Adrenal gland (tissue), 12 donors: ENCODE results near the gene TSPAN18. TPM values are rescaled to one million over a fixed set of nuclear protein-coding genes. Genes with fewer than 3 reads are reported as not detected.

Source experiments
- DNase-seq, 7 donors: peaks; one replicate each; pipeline ENCODE4 v3.0.0-alpha.2; 2019 to 2020
- H3K27ac ChIP-seq, 5 donors: fragments of 200-600 bp; sonication (generic) in 4 of 5; 1 replicate in 3 of 5; 2 replicates in 2 of 5; pipeline versions ENCODE4 v1.5.1 to v1.8.0; 2016 to 2020; ENCODE audit warnings: mild to moderate bottlenecking in 1 of 5
- H3K27me3 ChIP-seq: fragments of 200-600 bp; 2 replicates; pipeline ENCODE4 v1.8.0; 2021
- H3K36me3 ChIP-seq, 2 donors: fragments of 200-600 bp; replicated peaks in 1 of 2; 1 replicate in 1 of 2; 2 replicates in 1 of 2; pipeline versions ENCODE4 v1.5.1 to v1.8.0; 2018 to 2022
- H3K4me1 ChIP-seq, 2 donors: fragments of 200-600 bp; replicated peaks in 1 of 2; 1 replicate in 1 of 2; 2 replicates in 1 of 2; pipeline versions ENCODE4 v1.5.1 to v1.8.0; 2018 to 2021
- H3K4me3 ChIP-seq, 4 donors: fragments of 200-600 bp; sonication (generic) in 3 of 4; one replicate each; pipeline ENCODE4 v1.5.1; 2016 to 2018
- H3K9me3 ChIP-seq, 3 donors: fragments of 200-600 bp; sonication (generic) in 1 of 3; replicated peaks in 1 of 3; 1 replicate in 2 of 3; 2 replicates in 1 of 3; pipeline versions ENCODE4 v1.5.1 to v1.8.0; 2016 to 2021
- POLR2A ChIP-seq, 2 donors: fragments of 450-650 bp; IDR thresholded peaks; one replicate each; pipeline ENCODE4 v1.6.1; 2017; ENCODE audit warnings: antibody characterized with exemption in 2 of 2, mild to moderate bottlenecking in 2 of 2, moderate library complexity in 1 of 2
- whole genome bisulfite sequencing, 4 donors: extraction: QIAGEN DNeasy Blood & Tissue Kit in 2 of 4; methylation state at CpG; one replicate each; pipeline versions ENCODE4 v1.1.5 to v1.1.7; 2013 to 2017; 5-methylcytosine and 5-hydroxymethylcytosine counted together
- intact Hi-C, 2 donors: fragments of 100-400 bp; cut with DNase I; formaldehyde crosslinking; loops; one replicate each; pipeline versions ENCODE4 v1.14.1 to v1.15.0; 2022 to 2023
- polyA plus RNA-seq, 3 donors: library from polyadenylated mRNA; stranded (reverse); fragments of 200-250 nt in 2 of 3; fragments of 350-450 nt in 1 of 3; fragmentation: Illumina TruSeq in 1 of 3; extraction: RNeasy Lipid Tissue Mini Kit (QIAGEN cat#74804) in 1 of 3; gene quantifications; one replicate each; pipeline ENCODE4 v1.2.3, GENCODE V29; 2013 to 2014
- total RNA-seq, 9 donors: library from RNA; depleted of rRNA in 4 of 9; stranded (reverse); fragments of >200 nt in 4 of 9; fragments of 120-200 nt in 1 of 9; fragmentation: NEBNext Ultra II Directional in 1 of 9; extraction: Animal tissue kit (Norgen Biotek cat#: 25700) in 1 of 9; gene quantifications; one replicate each; pipeline versions ENCODE4 v1.1.0 to v1.2.4, GENCODE V29; 2013 to 2023
- TF ChIP-seq, protein P1 (sequence below), 6 experiments: fragments of 450-650 bp in 4 of 6; fragments of 200-600 bp in 2 of 6; sonication (generic) in 1 of 6; IDR thresholded peaks; 1 replicate in 5 of 6; 2 replicates in 1 of 6; pipeline versions ENCODE4 v1.5.1 to v1.8.0; 2016 to 2021; ENCODE audit warnings: antibody characterized with exemption in 6 of 6, mild to moderate bottlenecking in 2 of 6, moderate library complexity in 1 of 6
- donor health status: healthy with polysubstance abuse.
- donor health status: Bipolar disorder and iron deficiency.
- donor health status: DM: yes; HTN: yes; CAD: no.
- donor health status: DM: no; HTN: no; CAD: no.
- donor health status: DM: no; HTN: no; CAD: no.
- donor health status: DM: yes; HTN: yes; CAD: no.

Gene TSPAN18
- total and polyA plus RNA-seq, 12 donors, result 24.5 to 168 (median 58.4) TPM

DNA sequence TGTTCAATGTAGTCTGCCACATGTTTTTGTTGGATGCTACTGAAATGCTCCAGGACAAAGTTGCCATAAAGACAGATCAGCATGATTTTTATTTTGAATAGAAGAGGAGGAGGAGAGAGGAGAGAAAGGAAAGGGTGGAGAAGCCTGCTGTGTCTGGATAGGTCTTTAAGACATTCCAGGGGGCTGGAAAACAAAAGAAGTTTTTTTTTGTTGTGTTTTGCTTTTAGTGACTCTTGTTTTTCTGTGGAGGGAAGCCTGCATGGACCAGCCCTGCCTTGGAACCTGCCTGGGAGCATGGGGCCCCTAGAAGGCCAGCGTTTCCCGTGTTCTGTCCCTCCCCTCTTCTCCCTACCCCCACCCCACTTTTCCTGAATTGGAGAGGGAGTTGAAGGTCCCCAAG lies 2.3 kb downstream of the TSPAN18 start:
- 31 to 54% (median 36%) methylated on average over 2 of the region's 2 CpGs for WGBS, 4 donors
- intact Hi-C loops, result loop anchor here (5.0 to 10.0 kb wide), 6 partner anchors 43 to 183 kb away; partner anchors contain the start of gene CD82 (in 1 of the 2)
- peak overlapping the region; percentile 67 to 96 (median 81) for H3K27ac ChIP-seq
- no peaks in the 10 kb centered on the region for H3K9me3 ChIP-seq
- H3K27me3 ChIP-seq, result no peaks in the 10 kb centered on the region
- TF ChIP-seq POLR2A (IDR thresholded peaks at IDR 0.05), result no peak
- TF ChIP-seq, protein P1, sequence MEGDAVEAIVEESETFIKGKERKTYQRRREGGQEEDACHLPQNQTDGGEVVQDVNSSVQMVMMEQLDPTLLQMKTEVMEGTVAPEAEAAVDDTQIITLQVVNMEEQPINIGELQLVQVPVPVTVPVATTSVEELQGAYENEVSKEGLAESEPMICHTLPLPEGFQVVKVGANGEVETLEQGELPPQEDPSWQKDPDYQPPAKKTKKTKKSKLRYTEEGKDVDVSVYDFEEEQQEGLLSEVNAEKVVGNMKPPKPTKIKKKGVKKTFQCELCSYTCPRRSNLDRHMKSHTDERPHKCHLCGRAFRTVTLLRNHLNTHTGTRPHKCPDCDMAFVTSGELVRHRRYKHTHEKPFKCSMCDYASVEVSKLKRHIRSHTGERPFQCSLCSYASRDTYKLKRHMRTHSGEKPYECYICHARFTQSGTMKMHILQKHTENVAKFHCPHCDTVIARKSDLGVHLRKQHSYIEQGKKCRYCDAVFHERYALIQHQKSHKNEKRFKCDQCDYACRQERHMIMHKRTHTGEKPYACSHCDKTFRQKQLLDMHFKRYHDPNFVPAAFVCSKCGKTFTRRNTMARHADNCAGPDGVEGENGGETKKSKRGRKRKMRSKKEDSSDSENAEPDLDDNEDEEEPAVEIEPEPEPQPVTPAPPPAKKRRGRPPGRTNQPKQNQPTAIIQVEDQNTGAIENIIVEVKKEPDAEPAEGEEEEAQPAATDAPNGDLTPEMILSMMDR (IDR thresholded peaks at IDR 0.05), result no peak
- DNase-seq, result no peak
- peaks cover 47 to 58% of the 10 kb centered on the region in 2 donors for H3K4me1 ChIP-seq
- no peaks in the 10 kb centered on the region for H3K36me3 ChIP-seq
- peak overlapping the region in 1 of 4 donors; percentile 20 for H3K4me3 ChIP-seq

DNA sequence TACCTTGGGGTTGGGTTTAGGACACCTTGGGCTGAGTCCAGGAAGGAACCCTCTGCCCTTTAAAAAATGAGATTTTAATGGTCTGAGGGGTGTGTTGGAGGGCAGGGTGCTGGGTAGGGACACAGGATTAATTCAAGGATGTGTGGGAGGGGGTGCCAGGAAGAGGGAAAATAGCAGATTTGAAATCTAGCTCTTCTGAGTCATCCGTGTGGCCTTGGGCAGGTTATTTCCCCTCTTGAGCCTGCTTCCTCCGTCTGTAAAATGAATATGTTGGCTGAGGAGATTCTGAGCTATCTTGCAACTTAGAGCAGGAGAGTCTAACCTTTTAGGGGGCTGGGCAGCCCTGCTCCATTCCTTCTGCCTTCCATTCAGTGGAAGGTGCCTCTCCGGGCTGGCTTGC lies 3.0 kb downstream of the TSPAN18 start:
- Histone ChIP-seq H3K9me3 (no peaks in the 10 kb centered on the region), H3K36me3 (no peaks in the 10 kb centered on the region), H3K27ac (peak overlapping the region; percentile 67 to 96 (median 81)), H3K27me3 (no peaks in the 10 kb centered on the region), H3K4me1 (peaks cover 47 to 60% of the 10 kb centered on the region in 2 donors), H3K4me3 (no peak overlapping the region)
- intact Hi-C loops, result loop anchor here (5.0 to 10.0 kb wide), 6 partner anchors 43 to 183 kb away; partner anchors contain the start of gene CD82 (in 1 of the 2)
- 20 to 44% (median 39%) methylated on average over 2 to 3 of the region's 3 CpGs for WGBS, 4 donors
- TF ChIP-seq, protein P1 (IDR thresholded peaks at IDR 0.05), result no peak
- TF ChIP-seq POLR2A (IDR thresholded peaks at IDR 0.05), result peak in 1 of 2 donors; percentile 59
- DNase-seq, result peak; percentile 62 to 80 (median 69)

DNA sequence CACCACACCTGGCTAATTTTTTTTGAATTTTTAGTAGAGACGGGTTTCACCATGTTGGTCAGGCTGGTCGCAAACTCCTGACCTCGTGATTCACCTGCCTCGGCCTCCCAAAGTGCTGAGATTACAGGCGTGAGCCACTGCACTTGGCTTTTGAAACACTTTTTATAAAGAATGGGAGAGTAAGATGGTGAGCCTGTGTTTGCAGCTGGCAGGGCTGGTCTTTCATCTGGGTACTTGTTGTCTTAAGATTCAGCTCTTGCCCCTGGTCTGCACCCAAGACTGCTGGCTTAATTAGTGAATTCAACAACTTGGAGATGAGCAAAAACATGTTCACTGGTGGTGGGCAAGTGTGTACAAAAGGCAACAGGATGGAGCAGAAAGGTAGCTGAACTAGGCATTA lies 4.0 kb downstream of the TSPAN18 start:
- peak overlapping the region; percentile 75 to 97 (median 91) for H3K27ac ChIP-seq

DNA sequence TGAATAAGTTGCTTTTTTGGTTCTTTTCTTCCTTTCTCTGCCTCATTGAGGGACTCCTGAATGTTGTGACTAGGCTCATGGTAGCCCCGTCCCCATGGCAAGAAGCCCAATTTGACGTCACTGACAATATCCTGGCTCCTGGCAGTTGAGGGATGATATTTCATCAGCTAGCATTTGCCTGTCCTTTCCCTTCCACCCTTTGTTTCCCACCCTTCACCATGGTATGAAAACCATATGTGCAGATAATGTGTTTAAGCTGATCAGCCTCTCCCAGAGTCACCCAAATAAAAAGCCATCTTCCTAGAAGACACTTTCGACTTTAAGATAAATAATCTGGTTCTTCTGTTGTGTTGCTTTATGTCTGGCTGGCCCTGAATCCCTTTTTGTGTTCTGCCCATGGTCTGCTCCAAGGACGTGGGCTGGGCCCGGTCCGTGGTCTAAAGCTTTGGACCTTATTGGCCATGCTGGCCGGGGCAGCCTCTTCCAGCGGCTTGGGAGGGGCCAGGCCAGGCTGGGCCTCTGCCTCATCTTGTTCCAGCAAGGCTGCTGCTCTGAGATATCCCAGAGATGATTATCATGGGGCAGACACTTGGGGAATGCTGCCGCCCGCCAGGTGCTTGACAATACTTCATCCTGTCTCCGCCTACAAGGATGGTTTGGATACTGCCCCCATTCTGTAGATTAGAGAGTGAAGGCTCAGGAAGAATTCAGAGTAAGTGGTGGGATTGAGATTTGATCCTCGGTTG lies 5.1 kb downstream of the TSPAN18 start:
- 29 to 44% (median 36%) methylated on average over 7 to 12 of the region's 12 CpGs for WGBS, 4 donors
- DNase-seq, result peak; percentile 62 to 88 (median 79)
- Histone ChIP-seq H3K9me3 (no peaks in the 10 kb centered on the region), H3K27ac (peak overlapping the region; percentile 75 to 97 (median 91)), H3K4me1 (peaks cover 42 to 62% of the 10 kb centered on the region in 2 donors), H3K36me3 (no peaks in the 10 kb centered on the region), H3K4me3 (no peak overlapping the region), H3K27me3 (no peaks in the 10 kb centered on the region)
- intact Hi-C loops, result no loop called here
- peak in 1 of 2 donors; percentile 33 for TF ChIP-seq POLR2A (IDR thresholded peaks at IDR 0.05)
- TF ChIP-seq, protein P1 (IDR thresholded peaks at IDR 0.05), result no peak

More for the DNA sequence above, 4.0 kb downstream of the TSPAN18 start:
- no peaks in the 10 kb centered on the region for H3K27me3 ChIP-seq
- no peaks in the 10 kb centered on the region for H3K9me3 ChIP-seq
- H3K36me3 ChIP-seq, result no peaks in the 10 kb centered on the region
- WGBS, 4 donors, result 45 to 59% (median 52%) methylated on average over 5 of the region's 5 CpGs
- no peak for DNase-seq
- TF ChIP-seq, protein P1 (IDR thresholded peaks at IDR 0.05), result no peak
- no peak for TF ChIP-seq POLR2A (IDR thresholded peaks at IDR 0.05)
- H3K4me3 ChIP-seq, result no peak overlapping the region
- peaks cover 47 to 66% of the 10 kb centered on the region in 2 donors for H3K4me1 ChIP-seq
- intact Hi-C loops, result no loop called here
